SK-N-MC (cell line): ENCODE measurements around the gene SLC13A4.

Experiments used
- EZH2 ChIP-seq: fragments of 200-600 bp; sonication (generic); IDR thresholded peaks from one replicate; pipeline ENCODE4 v1.6.1; 2017; ENCODE audit warnings: antibody characterized with exemption
- POLR2AphosphoS5 ChIP-seq: IDR thresholded peaks from 2 replicates; pipeline ENCODE4 v1.6.1; 2012; ENCODE audit warnings: mild to moderate bottlenecking, low read depth, low read length, borderline replicate concordance

- TF ChIP-seq EZH2 (no peak), POLR2AphosphoS5 (no peak)
Measured at GRCh38 chr7:135734343-135734689, 6.3 kb upstream of the SLC13A4 start.
